Cerebellar cortex (tissue), 1 donor: ENCODE measurements around the gene TMEM53.
A peak's percentile ranks its signal among the peaks of the same experiment; 100 is the strongest.

Experiments
- DNase-seq: peaks from one replicate; pipeline ENCODE4 v3.0.0-alpha.2; 2015; ENCODE audit warnings: low spot score

The TMEM53 gene

GRCh38 chr1:44628962-44629756, 45.1 kb downstream of the TMEM53 start:
- no peak for DNase-seq

GRCh38 chr1:44625348-44625747, 48.9 kb downstream of the TMEM53 start:
- DNase-seq, result no peak

GRCh38 chr1:44624268-44624901, 49.9 kb downstream of the TMEM53 start:
- no peak for DNase-seq

GRCh38 chr1:44621841-44622286, 52.4 kb downstream of the TMEM53 start:
- no peak for DNase-seq

GRCh38 chr1:44620072-44620471, 54.2 kb downstream of the TMEM53 start:
- no peak for DNase-seq

- no peak for DNase-seq
These were observed 54.9 kb downstream of the TMEM53 start for GRCh38 chr1:44619261-44619900.

- DNase-seq, result no peak
These were observed 56.6 kb downstream of the TMEM53 start for GRCh38 chr1:44617703-44618029.

GRCh38 chr1:44616991-44617702, 57.1 kb downstream of the TMEM53 start:
- no peak for DNase-seq

- no peak for DNase-seq
These were observed 57.8 kb downstream of the TMEM53 start for GRCh38 chr1:44616284-44616990.

- no peak for DNase-seq
These were observed 60.3 kb downstream of the TMEM53 start for GRCh38 chr1:44613941-44614340.

GRCh38 chr1:44611866-44612265, 62.4 kb downstream of the TMEM53 start:
- DNase-seq, result no peak

- DNase-seq, result no peak
These were observed 62.9 kb downstream of the TMEM53 start for GRCh38 chr1:44611419-44611818.

- no peak for DNase-seq
These were observed 63.6 kb downstream of the TMEM53 start for GRCh38 chr1:44610527-44611148.

- no peak for DNase-seq
These were observed 64.3 kb downstream of the TMEM53 start for GRCh38 chr1:44609768-44610526.

- peak; percentile 41 for DNase-seq
These were observed 64.9 kb downstream of the TMEM53 start for GRCh38 chr1:44609412-44609767.

- DNase-seq, result no peak
These were observed 66.1 kb downstream of the TMEM53 start for GRCh38 chr1:44608141-44608540.

GRCh38 chr1:44606701-44607281, 67.5 kb downstream of the TMEM53 start:
- DNase-seq, result no peak

- DNase-seq, result no peak
These were observed 68.2 kb downstream of the TMEM53 start for GRCh38 chr1:44605914-44606615.

GRCh38 chr1:44604157-44604955, 69.9 kb downstream of the TMEM53 start:
- no peak for DNase-seq
